H1 (cell line): ENCODE results near the gene IMP3. TPM values are rescaled to one million over a fixed set of nuclear protein-coding genes. Genes with fewer than 3 reads are reported as not detected.
A peak's percentile ranks its signal among the peaks of the same experiment; 100 is the strongest.

Experiments used
- CTCF ChIA-PET: fragments of 300-600 bp; sonication (Branson Sonifier 250); formaldehyde crosslinking; loops from one replicate; lab custom pipeline; 2021; ENCODE audit not compliant: partially characterized antibody; lab: Charles Lee
- POLR2A ChIA-PET: fragments of 300-600 bp; sonication (Branson Sonifier 250); formaldehyde crosslinking; loops from one replicate; lab custom pipeline; 2021; ENCODE audit warnings: inconsistent platforms; ENCODE audit not compliant: partially characterized antibody; lab: Charles Lee
- DNase-seq, 2 experiments: peaks; one replicate each; pipeline versions ENCODE4 v3.0.0 to v3.0.0-alpha.2; 2010 to 2022; ENCODE audit warnings: low spot score in 2 of 2, low read depth in 1 of 2, mixed read lengths in 1 of 2
- FAIRE-seq: peaks from 2 replicates; lab custom pipeline; 2011; peaks lifted over from hg19 to GRCh38; lab: Jason Lieb, UNC
- H2AFZ ChIP-seq: 2 replicates; pipeline ENCODE4 v1.8.1; 2012; ENCODE audit warnings: low read length, inconsistent platforms
- H2AK5ac ChIP-seq: 2 replicates; pipeline ENCODE4 v1.6.1; 2013; ENCODE audit warnings: low read depth, low read length
- H2BK120ac ChIP-seq: replicated peaks from 2 replicates; pipeline ENCODE3; 2013; ENCODE audit warnings: low read depth, low read length, inconsistent platforms
- H2BK12ac ChIP-seq: 2 replicates; pipeline ENCODE4 v1.6.1; 2013; ENCODE audit warnings: low read depth, low read length
- H2BK15ac ChIP-seq: 2 replicates; pipeline ENCODE4 v1.6.1; 2013; ENCODE audit warnings: low read length
- H2BK20ac ChIP-seq: 2 replicates; pipeline ENCODE4 v1.6.1; 2013; ENCODE audit warnings: low read length
- H2BK5ac ChIP-seq: 2 replicates; pipeline ENCODE4 v1.6.1; 2013; ENCODE audit warnings: low read depth, low read length
- H3K14ac ChIP-seq: 2 replicates; pipeline ENCODE4 v1.6.1; 2013; ENCODE audit warnings: inconsistent platforms; ENCODE audit not compliant: insufficient read length
- H3K18ac ChIP-seq: 2 replicates; pipeline ENCODE4 v1.6.1; 2013; ENCODE audit warnings: low read length; ENCODE audit errors: extremely low read depth
- H3K23ac ChIP-seq: 2 replicates; pipeline ENCODE4 v1.6.1; 2013; ENCODE audit warnings: inconsistent platforms; ENCODE audit not compliant: insufficient read length
- H3K23me2 ChIP-seq: 2 replicates; pipeline ENCODE4 v1.6.1; 2013; ENCODE audit warnings: low read depth, low read length
- H3K27ac ChIP-seq: 2 replicates; pipeline ENCODE4 v1.6.1; 2011; ENCODE audit warnings: low read depth, low read length, inconsistent platforms
- H3K27me3 ChIP-seq, 4 experiments: replicated peaks in 1 of 4; 1 replicate in 1 of 4; 2 replicates in 3 of 4; pipeline versions ENCODE4 v1.6.1 to v1.8.1; 2011 to 2013; ENCODE audit warnings: low read length in 3 of 4, mild to moderate bottlenecking in 3 of 4, inconsistent platforms in 2 of 4, mixed read lengths in 2 of 4, moderate library complexity in 1 of 4; ENCODE audit not compliant: control insufficient read depth in 3 of 4, insufficient read depth in 3 of 4; ENCODE audit errors: extremely low read depth in 1 of 4
- H3K36me3 ChIP-seq, 4 experiments: 2 replicates each; pipeline versions ENCODE4 v1.6.1 to v1.8.1; 2011 to 2013; ENCODE audit warnings: mild to moderate bottlenecking in 4 of 4, low read length in 3 of 4, moderate library complexity in 2 of 4, control low read depth in 1 of 4, inconsistent platforms in 1 of 4; ENCODE audit not compliant: insufficient read depth in 4 of 4, control insufficient read depth in 2 of 4
- H3K4ac ChIP-seq: replicated peaks from 2 replicates; pipeline ENCODE3; 2013; ENCODE audit warnings: low read length, low read depth, mixed read lengths, inconsistent platforms; ENCODE audit not compliant: insufficient read length
- H3K4me1 ChIP-seq, 4 experiments: replicated peaks in 1 of 4; 1 replicate in 1 of 4; 2 replicates in 3 of 4; pipeline versions ENCODE4 v1.6.1 to v1.8.1; 2011 to 2013; ENCODE audit warnings: low read length in 3 of 4, inconsistent platforms in 2 of 4, mixed read lengths in 1 of 4; ENCODE audit not compliant: insufficient read depth in 4 of 4, control insufficient read depth in 3 of 4
- H3K4me2 ChIP-seq, 2 experiments: 2 replicates each; pipeline versions ENCODE4 v1.6.1 to v1.8.1; 2011 to 2013; ENCODE audit warnings: low read depth in 2 of 2, low read length in 2 of 2, control low read depth in 1 of 2, inconsistent platforms in 1 of 2, mild to moderate bottlenecking in 1 of 2; ENCODE audit not compliant: insufficient read depth in 1 of 2
- H3K4me3 ChIP-seq, 4 experiments: fragments of 200-600, 300-600 bp in 1 of 4; sonication (generic), shearing (Covaris generic), sonication (Bioruptor Twin) in 1 of 4; 2 replicates each; pipeline versions ENCODE4 v1.5.1 to v1.8.1; 2011 to 2016; ENCODE audit warnings: low read length in 4 of 4, low read depth in 3 of 4, control low read depth in 2 of 4, inconsistent platforms in 2 of 4, mild to moderate bottlenecking in 2 of 4, mixed read lengths in 1 of 4, moderate library complexity in 1 of 4; ENCODE audit not compliant: insufficient read depth in 2 of 4; ENCODE audit errors: extremely low read depth in 1 of 4
- H3K56ac ChIP-seq: replicated peaks from 2 replicates; pipeline ENCODE3; 2013; ENCODE audit warnings: low read depth, mild to moderate bottlenecking, mixed read lengths, low read length, inconsistent platforms; ENCODE audit not compliant: insufficient read length
- H3K79me1 ChIP-seq: 2 replicates; pipeline ENCODE4 v1.6.1; 2013; ENCODE audit warnings: low read depth, low read length, control low read depth
- H3K79me2 ChIP-seq, 2 experiments: 2 replicates each; pipeline versions ENCODE4 v1.6.1 to v1.8.1; 2012 to 2013; ENCODE audit warnings: low read length in 2 of 2, mild to moderate bottlenecking in 2 of 2, inconsistent platforms in 1 of 2; ENCODE audit not compliant: insufficient read depth in 2 of 2, control insufficient read depth in 1 of 2
- H3K9ac ChIP-seq, 4 experiments: replicated peaks in 1 of 4; 1 replicate in 1 of 4; 2 replicates in 3 of 4; pipeline versions ENCODE4 v1.6.1 to v1.8.1; 2011 to 2013; ENCODE audit warnings: low read depth in 3 of 4, low read length in 3 of 4, control low read depth in 2 of 4, mild to moderate bottlenecking in 2 of 4, moderate library complexity in 2 of 4, inconsistent platforms in 1 of 4; ENCODE audit errors: extremely low read depth in 1 of 4
- H3K9me3 ChIP-seq, 2 experiments: 2 replicates each; pipeline versions ENCODE4 v1.6.1 to v1.8.1; 2012 to 2013; ENCODE audit warnings: mild to moderate bottlenecking in 2 of 2, moderate library complexity in 2 of 2, control low read depth in 1 of 2, inconsistent platforms in 1 of 2, low read depth in 1 of 2, low read length in 1 of 2, mixed read lengths in 1 of 2; ENCODE audit not compliant: insufficient read depth in 2 of 2
- H4K20me1 ChIP-seq, 2 experiments: replicated peaks in 1 of 2; 2 replicates each; pipeline versions ENCODE3 to v1.8.1; 2011 to 2013; ENCODE audit warnings: inconsistent platforms in 2 of 2, low read length in 2 of 2, mild to moderate bottlenecking in 1 of 2; ENCODE audit not compliant: insufficient read depth in 2 of 2, control insufficient read depth in 1 of 2
- H4K5ac ChIP-seq: 2 replicates; pipeline ENCODE4 v1.6.1; 2013; ENCODE audit warnings: low read length, low read depth, mixed read lengths, inconsistent platforms; ENCODE audit not compliant: insufficient read length
- H4K8ac ChIP-seq: 2 replicates; pipeline ENCODE4 v1.8.0; 2013; ENCODE audit warnings: mild to moderate bottlenecking, moderate library complexity, low read length, inconsistent platforms; ENCODE audit not compliant: insufficient read depth; ENCODE audit errors: extremely low read depth
- H4K91ac ChIP-seq: replicated peaks from 2 replicates; pipeline ENCODE3; 2013; ENCODE audit warnings: low read length, mixed read lengths, inconsistent platforms; ENCODE audit not compliant: insufficient read length
- WGBS, 2 experiments: shearing (Covaris generic) in 1 of 2; methylation state at CpG; one replicate each; pipeline versions ENCODE4 v1.1.6 to v1.1.7; 2013 to 2015; ENCODE audit warnings: low lambda C conversion rate in 2 of 2, mixed read lengths in 2 of 2, inconsistent platforms in 1 of 2, low coverage in 1 of 2, missing lambda C conversion rate in 1 of 2; ENCODE audit not compliant: insufficient replicate concordance in 2 of 2, insufficient coverage in 1 of 2, insufficient read length in 1 of 2; ENCODE audit errors: extremely low coverage in 1 of 2, missing lambda C conversion rate in 1 of 2; 5-methylcytosine and 5-hydroxymethylcytosine counted together
- polyA plus RNA-seq, 7 experiments: library from polyadenylated mRNA; depleted of rRNA in 3 of 7; stranded (reverse) in 5 of 7; unstranded in 2 of 7; fragments of >200 nt in 5 of 7; fragments of 200-250 nt in 2 of 7; gene quantifications; 1 replicate in 5 of 7; 2 replicates in 1 of 7; 4 replicates in 1 of 7; pipeline versions ENCODE4 v1.2.1 to v1.2.3, GENCODE V29; 2011 to 2013; ENCODE audit warnings: missing spikeins in 2 of 7, mixed read lengths in 2 of 7
- total RNA-seq: library from RNA; stranded (reverse); fragmentation: NEBNext Ultra II Directional; extraction: Animal tissue kit (Norgen Biotek cat#: 25700); gene quantifications from 2 replicates; pipeline ENCODE4 v1.2.1, GENCODE V29; 2021

The IMP3 gene
- total and polyA plus RNA-seq, 2 of the 8 experiments (the other 6 are each of a cell fraction or from before 2014, with no cell fraction given), result 114 to 273 TPM

DNA sequence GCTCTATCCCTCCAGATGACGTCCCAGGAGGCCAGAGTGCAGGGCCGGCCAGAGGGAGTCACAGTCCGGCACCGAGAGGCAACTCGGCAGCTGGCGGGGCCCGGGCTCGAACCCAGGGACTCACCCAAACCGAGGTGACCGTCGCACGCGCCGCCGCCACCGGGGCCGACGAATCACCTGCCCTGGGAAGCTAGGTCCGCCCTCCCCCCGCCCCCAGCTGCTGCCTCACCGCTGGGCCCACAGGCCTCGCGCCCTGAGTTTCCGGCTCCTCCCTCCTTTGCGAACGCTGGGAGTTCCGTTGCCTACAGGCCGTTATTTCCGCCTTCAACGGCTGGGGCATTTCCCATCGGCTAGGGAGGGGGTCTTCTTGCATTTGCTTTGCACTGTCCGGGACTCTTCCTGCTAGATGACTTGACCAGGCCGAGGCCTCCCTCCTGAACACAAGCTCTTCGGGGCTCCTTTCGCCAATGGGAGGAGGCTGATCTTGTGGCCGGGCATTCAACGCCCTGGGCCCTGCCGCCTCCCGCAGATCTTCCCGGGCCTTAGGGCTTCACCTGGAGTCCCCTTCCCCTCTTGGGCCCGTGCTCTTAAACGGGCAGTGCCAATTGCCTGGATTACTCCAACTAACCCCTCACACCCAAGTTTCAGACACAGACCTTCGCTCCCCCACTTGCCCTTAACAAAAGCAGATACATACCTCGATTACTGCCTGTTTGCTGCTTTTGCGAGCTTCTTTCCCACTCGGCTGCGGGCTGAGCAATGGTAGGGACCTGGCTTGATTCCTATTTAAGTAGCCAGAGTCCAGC is 14.3 kb downstream of the IMP3 start, which contains the start of gene SNUPN:
TSS of gene SNUPN (minus strand) at position 184 of the 806 bp plus-strand sequence. CDS start 4,674 bp downstream, outside the sequence.
- H2BK15ac ChIP-seq, result peak within 1 kb of the TSS; percentile 72; the same call in 1 of the 2 replicates
- no peak within 1 kb of the TSS for H2AK5ac ChIP-seq
- ChIA-PET POLR2A (interaction anchor here (0.6 to 6.7 kb wide), 14 partner anchors 8 to 258 kb away, joined by 3 to 73 read pairs (median 4); partner anchors contain the start of genes IMP3, MAN2C1, PTPN9 and SIN3A), CTCF (interaction anchor here (0.6 to 2.8 kb wide), 6 partner anchors 13 to 468 kb away, joined by 3 to 28 read pairs (median 3); partner anchors contain the start of gene IMP3)
- H2BK12ac ChIP-seq, result 0 out of 2 replicates have a peak within 1 kb of the TSS, but pooled peaks have one; percentile 80
- no peaks in the 10 kb centered on the region for H3K9me3 ChIP-seq
- H3K4ac ChIP-seq, result peak within 1 kb of the TSS; percentile 94
- peak within 1 kb of the TSS; percentile 95 for H4K8ac ChIP-seq
- WGBS, 2 experiments, result 6% methylated on average over 45 of the region's 47 CpGs; no CpG with 5 or more reads in 1 of the 2 experiments
- peak within 1 kb of the TSS; percentile 97 for H3K56ac ChIP-seq
- H2BK5ac ChIP-seq, result peak within 1 kb of the TSS; percentile 96; the same call in 1 of the 2 replicates
- H3K18ac ChIP-seq, result peak within 1 kb of the TSS; percentile 75
- peaks cover 5% of the 10 kb centered on the region for H3K23me2 ChIP-seq
- H3K14ac ChIP-seq, result no peak within 1 kb of the TSS
- FAIRE-seq, result no peak
- peak within 1 kb of the TSS; percentile 71 to 100 (median 93) for H3K4me3 ChIP-seq
- peak within 1 kb of the TSS; percentile 89 to 90 for H3K4me2 ChIP-seq
- peak within 1 kb of the TSS; percentile 76 to 88 (median 82) for H3K9ac ChIP-seq
- DNase-seq, result peak; percentile 90 to 94
- peak within 1 kb of the TSS; percentile 89; the same call in 1 of the 2 replicates for H3K27ac ChIP-seq
- H3K79me2 ChIP-seq, result no peaks in the 10 kb centered on the region
- no peaks in the 10 kb centered on the region; a peak in 1 of 8 replicates for H3K36me3 ChIP-seq
- H2BK20ac ChIP-seq, result no peak within 1 kb of the TSS
- H2AFZ ChIP-seq, result peak within 1 kb of the TSS; percentile 86; the same call in 1 of the 2 replicates
- H3K23ac ChIP-seq, result no peak within 1 kb of the TSS
- H4K91ac ChIP-seq, result peak within 1 kb of the TSS; percentile 95
- H3K27me3 ChIP-seq, result no peaks in the 10 kb centered on the region
- no peaks in the 10 kb centered on the region; the same call in 1 of the 2 replicates for H3K79me1 ChIP-seq
- no peaks in the 10 kb centered on the region for H4K20me1 ChIP-seq
- peak within 1 kb of the TSS; percentile 100 for H4K5ac ChIP-seq
- no peak within 1 kb of the TSS for H2BK120ac ChIP-seq
- H3K4me1 ChIP-seq, result peaks cover 0 to 3% (median 0%) of the 10 kb centered on the region in 4 experiments; a peak in 3 of 7 replicates
